IMR-90 (cell line): ENCODE data around the gene NDEL1. TPM values are rescaled to one million over a fixed set of nuclear protein-coding genes. Genes with fewer than 3 reads are reported as not detected.

Experiments used
- ATAC-seq: fragments of 200-7000 bp; cut with Tn5 transposase; 2 replicates; pipeline ENCODE4 v1.9.1; 2020; ENCODE audit warnings: low read depth, mild to moderate bottlenecking, moderate library complexity
- BruUV-seq: library from RNA; stranded (reverse); fragments of 400-500 nt; replicated peaks from 2 replicates; lab custom pipeline; 2021; lab: Mats Ljungman, UMichigan
- CTCF ChIA-PET: fragments of 300-600 bp; formaldehyde crosslinking; extraction: SDS; loops from one replicate; lab custom pipeline; 2021; ENCODE audit warnings: antibody characterized with exemption; lab: Yijun Ruan, JAX
- POLR2A ChIA-PET: fragments of 300-600 bp; sonication (Branson Sonifier 250); formaldehyde crosslinking; loops from one replicate; lab custom pipeline; 2022; ENCODE audit warnings: antibody characterized with exemption; ENCODE audit not compliant: unreplicated experiment; lab: Charles Lee
- DNase-seq: peaks from one replicate; pipeline ENCODE4 v3.0.0; 2013
- H2AFZ ChIP-seq: replicated peaks from 2 replicates; pipeline ENCODE3; 2013; ENCODE audit warnings: low read length, mild to moderate bottlenecking; ENCODE audit not compliant: poor library complexity
- H2AK5ac ChIP-seq: 2 replicates; pipeline ENCODE4 v1.6.1; 2013; ENCODE audit warnings: low read depth, low read length, inconsistent platforms
- H2AK9ac ChIP-seq: replicated peaks from 2 replicates; pipeline ENCODE3; 2013; ENCODE audit warnings: mild to moderate bottlenecking, low read depth, low read length, moderate library complexity; ENCODE audit not compliant: poor library complexity
- H2BK120ac ChIP-seq: 2 replicates; pipeline ENCODE4 v1.6.1; 2013; ENCODE audit warnings: low read depth, low read length, inconsistent platforms
- H2BK15ac ChIP-seq: 3 replicates; pipeline ENCODE4 v1.6.1; 2013; ENCODE audit warnings: low read depth, low read length, inconsistent platforms
- H2BK20ac ChIP-seq: 2 replicates; pipeline ENCODE4 v1.6.1; 2013; ENCODE audit warnings: low read depth, mild to moderate bottlenecking, inconsistent platforms, low read length, moderate library complexity
- H2BK5ac ChIP-seq: 2 replicates; pipeline ENCODE4 v1.6.1; 2013; ENCODE audit warnings: mild to moderate bottlenecking, low read depth, low read length, inconsistent platforms; ENCODE audit not compliant: poor library complexity, severe bottlenecking
- H3K14ac ChIP-seq: replicated peaks from 2 replicates; pipeline ENCODE4 v1.6.1; 2013; ENCODE audit warnings: low read depth, low read length, inconsistent platforms
- H3K18ac ChIP-seq: 2 replicates; pipeline ENCODE4 v1.6.1; 2013; ENCODE audit warnings: low read depth, low read length, control low read depth
- H3K23ac ChIP-seq: 2 replicates; pipeline ENCODE4 v1.6.1; 2013; ENCODE audit warnings: low read depth, low read length, inconsistent platforms
- H3K27ac ChIP-seq: 2 replicates; pipeline ENCODE4 v1.5.1; 2013; ENCODE audit warnings: mild to moderate bottlenecking, control low read depth, low read length; ENCODE audit not compliant: insufficient read depth
- H3K27me3 ChIP-seq: 2 replicates; pipeline ENCODE4 v1.6.1; 2013; ENCODE audit warnings: low read length; ENCODE audit not compliant: control insufficient read depth, insufficient read depth
- H3K36me3 ChIP-seq: 2 replicates; pipeline ENCODE4 v1.6.1; 2013; ENCODE audit warnings: low read length, mixed read lengths; ENCODE audit not compliant: control insufficient read depth, insufficient read depth
- H3K4ac ChIP-seq: 2 replicates; pipeline ENCODE4 v1.6.1; 2013; ENCODE audit warnings: low read depth, low read length, inconsistent platforms
- H3K4me1 ChIP-seq: 2 replicates; pipeline ENCODE4 v1.6.1; 2013; ENCODE audit warnings: low read length, mixed read lengths; ENCODE audit not compliant: control insufficient read depth, insufficient read depth
- H3K4me2 ChIP-seq: 2 replicates; pipeline ENCODE4 v1.6.1; 2013; ENCODE audit warnings: low read depth, mild to moderate bottlenecking, control low read depth, low read length, moderate library complexity
- H3K4me3 ChIP-seq: 2 replicates; pipeline ENCODE4 v1.5.1; 2013; ENCODE audit warnings: low read depth, mild to moderate bottlenecking, control low read depth, low read length, moderate library complexity; ENCODE audit not compliant: insufficient read depth
- H3K56ac ChIP-seq: 2 replicates; pipeline ENCODE4 v1.6.1; 2013; ENCODE audit warnings: low read length, inconsistent platforms; ENCODE audit not compliant: insufficient read depth; ENCODE audit errors: extremely low read depth
- H3K79me1 ChIP-seq, 2 experiments: 2 replicates each; pipeline ENCODE4 v1.6.1; 2013; ENCODE audit warnings: low read length in 2 of 2, inconsistent platforms in 1 of 2, low read depth in 1 of 2
- H3K9ac ChIP-seq: 2 replicates; pipeline ENCODE4 v1.6.1; 2013; ENCODE audit warnings: low read depth, low read length, control low read depth
- H3K9me1 ChIP-seq: 2 replicates; pipeline ENCODE4 v1.6.1; 2013; ENCODE audit warnings: low read length, inconsistent platforms; ENCODE audit not compliant: insufficient read depth
- H3K9me3 ChIP-seq: 2 replicates; pipeline ENCODE4 v1.6.1; 2013; ENCODE audit warnings: low read length; ENCODE audit not compliant: control insufficient read depth, insufficient read depth
- H4K20me1 ChIP-seq: 2 replicates; pipeline ENCODE4 v1.6.1; 2013; ENCODE audit warnings: low read length, inconsistent platforms; ENCODE audit not compliant: insufficient read depth
- H4K5ac ChIP-seq: 2 replicates; pipeline ENCODE4 v1.6.1; 2013; ENCODE audit warnings: mild to moderate bottlenecking, low read depth, low read length, control low read depth
- H4K8ac ChIP-seq, 2 experiments: 2 replicates each; pipeline ENCODE4 v1.6.1; 2013; ENCODE audit warnings: low read depth in 2 of 2, low read length in 2 of 2, control low read depth in 1 of 2, inconsistent platforms in 1 of 2
- H4K91ac ChIP-seq: 2 replicates; pipeline ENCODE4 v1.6.1; 2013; ENCODE audit warnings: low read depth, low read length, inconsistent platforms; ENCODE audit not compliant: insufficient read depth
- BHLHE40 ChIP-seq: fragments of 150-350 bp; IDR thresholded peaks from 2 replicates; pipeline ENCODE4 v1.6.1; 2016; ENCODE audit warnings: mild to moderate bottlenecking, low read depth, low read length
- CHD1 ChIP-seq: IDR thresholded peaks from 2 replicates; pipeline ENCODE4 v1.6.1; 2012; ENCODE audit warnings: low read depth, low read length, improper control_type of control experiment
- CTCF ChIP-seq: conservative IDR thresholded peaks from 2 replicates; pipeline ENCODE4 v1.5.1; 2012; ENCODE audit warnings: mild to moderate bottlenecking, low read depth, low read length, improper control_type of control experiment
- ELK1 ChIP-seq: fragments of 150-350 bp; IDR thresholded peaks from 2 replicates; pipeline ENCODE4 v1.6.1; 2016; ENCODE audit warnings: low read depth, mild to moderate bottlenecking, low read length, moderate library complexity, borderline replicate concordance
- FOS ChIP-seq: fragments of 150-350 bp; IDR thresholded peaks from 2 replicates; pipeline ENCODE4 v1.6.1; 2016; ENCODE audit warnings: low read depth, low read length
- MAFK ChIP-seq: IDR thresholded peaks from 2 replicates; pipeline ENCODE4 v1.6.1; 2012; ENCODE audit warnings: low read depth, low read length, improper control_type of control experiment
- MAZ ChIP-seq: IDR thresholded peaks from 2 replicates; pipeline ENCODE4 v1.6.1; 2012; ENCODE audit warnings: low read depth, mild to moderate bottlenecking, low read length, improper control_type of control experiment, moderate library complexity, borderline replicate concordance
- MXI1 ChIP-seq: IDR thresholded peaks from 2 replicates; pipeline ENCODE4 v1.6.1; 2012; ENCODE audit warnings: low read depth, mild to moderate bottlenecking, low read length, moderate library complexity, borderline replicate concordance
- NFE2L2 ChIP-seq: fragments of 150-350 bp; IDR thresholded peaks from 2 replicates; pipeline ENCODE4 v1.6.1; 2016; ENCODE audit warnings: low read depth, mild to moderate bottlenecking, low read length
- POLR2A ChIP-seq: IDR thresholded peaks from 2 replicates; pipeline ENCODE4 v1.6.1; 2012; ENCODE audit warnings: mild to moderate bottlenecking, low read depth, low read length
- RCOR1 ChIP-seq: IDR thresholded peaks from 2 replicates; pipeline ENCODE4 v1.6.1; 2012; ENCODE audit warnings: mild to moderate bottlenecking, low read length, improper control_type of control experiment; ENCODE audit not compliant: insufficient replicate concordance
- RFX5 ChIP-seq: IDR thresholded peaks from 2 replicates; pipeline ENCODE4 v1.8.0; 2012; ENCODE audit warnings: low read depth, mild to moderate bottlenecking, low read length, moderate library complexity
- SMC3 ChIP-seq: fragments of 150-350 bp; IDR thresholded peaks from 2 replicates; pipeline ENCODE4 v1.6.1; 2016; ENCODE audit warnings: low read depth, mild to moderate bottlenecking, antibody characterized with exemption, low read length, moderate library complexity
- USF2 ChIP-seq: fragments of 150-350 bp; IDR thresholded peaks from 2 replicates; pipeline ENCODE4 v1.6.1; 2017; ENCODE audit warnings: mild to moderate bottlenecking, antibody characterized with exemption, low read length, low read depth
- WGBS, 2 experiments: methylation state at CpG; one replicate each; pipeline versions ENCODE4 v1.1.5 to v1.1.7; 2013; ENCODE audit warnings: missing lambda C conversion rate in 2 of 2; ENCODE audit not compliant: insufficient read length in 1 of 2; ENCODE audit errors: extremely low coverage in 2 of 2; 5-methylcytosine and 5-hydroxymethylcytosine counted together
- dilution Hi-C: fragments of 300-500 bp; cut with HindIII; formaldehyde crosslinking; loops from one replicate; pipeline ENCODE4 v1.14.3; 2018; ENCODE audit warnings: low sequenced_read_pairs; ENCODE audit not compliant: unreplicated experiment
- in situ Hi-C: fragments of 300-500 bp; cut with MboI; formaldehyde crosslinking; loops from 3 replicates; pipeline ENCODE4 v1.14.3; 2019; ENCODE audit warnings: low sequenced_read_pairs, inconsistent platforms, mixed read lengths
- intact Hi-C: fragments of 100-400 bp; cut with micrococcal nuclease; formaldehyde crosslinking; loops from 2 replicates; pipeline ENCODE4 v1.10.0; 2022
- polyA plus RNA-seq, 3 experiments: library from polyadenylated mRNA; depleted of rRNA; stranded (reverse); fragments of >200 nt; gene quantifications; 2 replicates each; pipeline ENCODE4 v1.2.3, GENCODE V29; 2012; ENCODE audit warnings: low replicate concordance in 1 of 3
- total RNA-seq: library from RNA; depleted of rRNA; stranded (reverse); fragments of >200 nt; gene quantifications from 2 replicates; pipeline ENCODE4 v1.2.3, GENCODE V29; 2012

Gene NDEL1
- total and polyA plus RNA-seq, 2 of the 4 experiments (the other 2 are of a cell fraction), result 28.9 to 95.6 TPM

GRCh38 chr17:8436844-8437171 is 1.1 kb downstream of the NDEL1 start:
- POLR2A ChIA-PET, result no interaction called here
- H3K36me3 ChIP-seq, result peaks cover 7% of the 10 kb centered on the region
- peak overlapping the region; percentile 28 for H3K56ac ChIP-seq
- H4K8ac ChIP-seq, result 0 out of 4 replicates have a peak overlapping the region, but pooled peaks of 1 of the 2 experiments have one; percentile 79
- peak overlapping the region; percentile 77 for H3K4me3 ChIP-seq
- H2BK5ac ChIP-seq, result peak overlapping the region; percentile 82
- no peak overlapping the region for H2BK120ac ChIP-seq
- no peak overlapping the region for H2AFZ ChIP-seq
- H4K20me1 ChIP-seq, result peaks cover 55% of the 10 kb centered on the region
- H3K4ac ChIP-seq, result peak overlapping the region; percentile 82; the same call in 1 of the 2 replicates
- BruUV-seq, result TSS peak; percentile 34
- H2BK15ac ChIP-seq, result no peak overlapping the region
- H3K4me1 ChIP-seq, result peaks cover 2% of the 10 kb centered on the region; the same call in 1 of the 2 replicates
- in situ Hi-C loops, result no loop called here
- H3K14ac ChIP-seq, result peak overlapping the region; percentile 74
- H3K18ac ChIP-seq, result no peak overlapping the region; the same call in 1 of the 2 replicates
- DNase-seq, result no peak
- ATAC-seq, result no peak
- no peaks in the 10 kb centered on the region for H3K9me3 ChIP-seq
- peak overlapping the region; percentile 90; the same call in 1 of the 2 replicates for H3K27ac ChIP-seq
- H3K23ac ChIP-seq, result peak overlapping the region; percentile 90
- peak overlapping the region; percentile 71; the same call in 1 of the 2 replicates for H4K91ac ChIP-seq
- dilution Hi-C loops, result no loop called here
- H3K9ac ChIP-seq, result peak overlapping the region; percentile 86
- no peak for TF ChIP-seq MAZ
- no peak for TF ChIP-seq CHD1
- no peak for TF ChIP-seq MXI1
- no peak for TF ChIP-seq RFX5
- no peak for TF ChIP-seq RCOR1
- TF ChIP-seq CTCF, result no peak
- no peak for TF ChIP-seq USF2
- no peak for TF ChIP-seq FOS
- no peak for TF ChIP-seq MAFK
- TF ChIP-seq ELK1, result no peak
- TF ChIP-seq SMC3, result no peak
- no peak for TF ChIP-seq BHLHE40
- no peak for TF ChIP-seq POLR2A
- no peak for TF ChIP-seq NFE2L2
- CTCF ChIA-PET, result interaction anchor here (0.8 kb wide), 1 partner anchor 11 kb away, joined by 3 read pairs; no protein-coding TSS in a partner anchor
- H2AK5ac ChIP-seq, result 0 out of 2 replicates have a peak overlapping the region, but pooled peaks have one; percentile 65
- intact Hi-C loops, result loop anchor here (1.0 kb wide), 1 partner anchor 54 kb away; the partner anchor contains the start of gene RPL26
- H3K27me3 ChIP-seq, result no peaks in the 10 kb centered on the region
- no peak overlapping the region; the same call in 1 of the 2 replicates for H4K5ac ChIP-seq
- no CpG with 5 or more reads among the region's 5 CpGs for WGBS, 2 experiments
- no peak overlapping the region for H2BK20ac ChIP-seq
- peak overlapping the region; percentile 80 for H3K4me2 ChIP-seq
- peaks cover 4% of the 10 kb centered on the region; the same call in 1 of the 2 replicates for H3K9me1 ChIP-seq
- H3K79me1 ChIP-seq, result peaks cover 0 to 23% of the 10 kb centered on the region in 2 experiments; a peak in 2 of 4 replicates
- peak overlapping the region; percentile 98 for H2AK9ac ChIP-seq
